K562 (cell line): ENCODE data around the gene DNAAF3. TPM values are rescaled to one million over a fixed set of nuclear protein-coding genes. Genes with fewer than 3 reads are reported as not detected.

Experiments
- microRNA-seq: library from miRNA; unstranded; fragments of <30 nt; microRNA quantifications from one replicate; pipeline ENCODE4, GENCODE V29; 2018; ENCODE audit warnings: borderline microRNAs expressed
- polyA plus RNA-seq, 8 experiments: library from polyadenylated mRNA; depleted of rRNA in 4 of 8; stranded (reverse) in 5 of 8; unstranded in 3 of 8; fragments of >200 nt; fragmentation: Nextera tagmentation in 2 of 8; fragmentation: Illumina TruSeq in 1 of 8; extraction: Ambion mirVana in 2 of 8; extraction: Trizol in 1 of 8; gene quantifications; 2 replicates each; pipeline versions ENCODE4 v1.2.1 to v1.2.3, GENCODE V29; 2011 to 2014; ENCODE audit warnings: inconsistent platforms in 1 of 8, missing spikeins in 1 of 8
- small RNA-seq: library from RNA; depleted of rRNA; stranded (forward); fragments of <200 nt; gene quantifications from one replicate; pipeline ENCODE3, GENCODE V24; 2014
- total RNA-seq, 7 experiments: library from RNA; depleted of rRNA in 6 of 7; stranded (reverse); fragments of >200 nt in 6 of 7; fragmentation: Illumina TruSeq in 2 of 7; extraction: Trizol in 2 of 7; gene quantifications; 2 replicates each; pipeline versions ENCODE4 v1.2.1 to v1.2.3, GENCODE V29; 2011 to 2021; ENCODE audit warnings: low replicate concordance in 1 of 7

DNAAF3 gene
- total and polyA plus RNA-seq, 9 of the 15 experiments (the other 6 are each of a cell fraction or from before 2014, with no cell fraction given): 21.6 to 61.5 (median 43.0) TPM

Small RNA genes within 50 kb of the gene (microRNA-seq; reads per million reads assigned to microRNA genes)
- not detected for gene MIR7975

Small RNA genes within 50 kb of the gene (small RNA-seq; reads per million reads assigned to genes)
- gene MIR7975: not detected
- 0.15 reads per million for gene RF01210

Other genes starting within 250 kb of the DNAAF3 start
Only the 7 nearest of the 23 such genes appear.
- gene EPS8L1, start 90.7 kb downstream of the DNAAF3 start, total RNA-seq (2014; rRNA removed): 18.1 and 21.3 TPM in 2 replicates
- 6.8 and 8.0 TPM in 2 replicates for gene EPS8L1, start 90.7 kb downstream of the DNAAF3 start, total RNA-seq (2014; rRNA removed; fragmentation: Illumina TruSeq; extraction: Trizol)
- 9.6 and 11.5 TPM in 2 replicates for gene EPS8L1, start 90.7 kb downstream of the DNAAF3 start, total RNA-seq (2015; rRNA removed; fragmentation: Illumina TruSeq; extraction: Trizol)
- gene EPS8L1, start 90.7 kb downstream of the DNAAF3 start, total RNA-seq (2021): 17.3 and 18.9 TPM in 2 replicates
- 11.9 and 13.2 TPM in 2 replicates for gene EPS8L1, start 90.7 kb downstream of the DNAAF3 start, polyA plus RNA-seq (2011; rRNA removed)
- 13.5 and 14.0 TPM in 2 replicates for gene EPS8L1, start 90.7 kb downstream of the DNAAF3 start, polyA plus RNA-seq (2014; fragmentation: Illumina TruSeq; extraction: Trizol)
- under 1 TPM; 0.35 to 0.59 TPM for gene EPS8L1, start 90.7 kb downstream of the DNAAF3 start, polyA plus RNA-seq (2014; fragmentation: Nextera tagmentation; extraction: Ambion mirVana)
- 15.9 and 22.1 TPM in 2 replicates for gene EPS8L1, start 90.7 kb downstream of the DNAAF3 start, polyA plus RNA-seq (2014; rRNA removed)
- gene PPP1R12C, start 49.0 kb downstream of the DNAAF3 start, total RNA-seq (2014; rRNA removed): 93.5 and 119 TPM in 2 replicates
- 16.3 and 21.9 TPM in 2 replicates for gene PPP1R12C, start 49.0 kb downstream of the DNAAF3 start, total RNA-seq (2014; rRNA removed; fragmentation: Illumina TruSeq; extraction: Trizol)
- gene PPP1R12C, start 49.0 kb downstream of the DNAAF3 start, total RNA-seq (2015; rRNA removed; fragmentation: Illumina TruSeq; extraction: Trizol): 54.1 and 54.3 TPM in 2 replicates
- gene PPP1R12C, start 49.0 kb downstream of the DNAAF3 start, total RNA-seq (2021): 89.7 and 110 TPM in 2 replicates
- 31.6 and 39.7 TPM in 2 replicates for gene PPP1R12C, start 49.0 kb downstream of the DNAAF3 start, polyA plus RNA-seq (2011; rRNA removed)
- gene PPP1R12C, start 49.0 kb downstream of the DNAAF3 start, polyA plus RNA-seq (2014; fragmentation: Illumina TruSeq; extraction: Trizol): 33.7 and 54.3 TPM in 2 replicates
- gene PPP1R12C, start 49.0 kb downstream of the DNAAF3 start, polyA plus RNA-seq (2014; fragmentation: Nextera tagmentation; extraction: Ambion mirVana): 1 to 10 TPM; 1.8 to 2.7 TPM
- gene PPP1R12C, start 49.0 kb downstream of the DNAAF3 start, polyA plus RNA-seq (2014; rRNA removed): 125 and 136 TPM in 2 replicates
- gene TNNT1, start 17.4 kb downstream of the DNAAF3 start, total RNA-seq (2014; rRNA removed): 366 and 390 TPM in 2 replicates
- gene TNNT1, start 17.4 kb downstream of the DNAAF3 start, total RNA-seq (2014; rRNA removed; fragmentation: Illumina TruSeq; extraction: Trizol): 114 and 159 TPM in 2 replicates
- 244 and 252 TPM in 2 replicates for gene TNNT1, start 17.4 kb downstream of the DNAAF3 start, total RNA-seq (2015; rRNA removed; fragmentation: Illumina TruSeq; extraction: Trizol)
- 207 and 227 TPM in 2 replicates for gene TNNT1, start 17.4 kb downstream of the DNAAF3 start, total RNA-seq (2021)
- 177 and 189 TPM in 2 replicates for gene TNNT1, start 17.4 kb downstream of the DNAAF3 start, polyA plus RNA-seq (2011; rRNA removed)
- gene TNNT1, start 17.4 kb downstream of the DNAAF3 start, polyA plus RNA-seq (2014; fragmentation: Illumina TruSeq; extraction: Trizol): 224 and 227 TPM in 2 replicates
- 10 to 100 TPM; 31.8 to 43.6 TPM for gene TNNT1, start 17.4 kb downstream of the DNAAF3 start, polyA plus RNA-seq (2014; fragmentation: Nextera tagmentation; extraction: Ambion mirVana)
- gene TNNT1, start 17.4 kb downstream of the DNAAF3 start, polyA plus RNA-seq (2014; rRNA removed): 324 and 325 TPM in 2 replicates
- 107 and 125 TPM in 2 replicates for gene TNNI3, start 8.9 kb downstream of the DNAAF3 start, total RNA-seq (2014; rRNA removed)
- 22.0 and 26.5 TPM in 2 replicates for gene TNNI3, start 8.9 kb downstream of the DNAAF3 start, total RNA-seq (2014; rRNA removed; fragmentation: Illumina TruSeq; extraction: Trizol)
- gene TNNI3, start 8.9 kb downstream of the DNAAF3 start, total RNA-seq (2015; rRNA removed; fragmentation: Illumina TruSeq; extraction: Trizol): 74.2 and 76.5 TPM in 2 replicates
- 53.7 and 63.3 TPM in 2 replicates for gene TNNI3, start 8.9 kb downstream of the DNAAF3 start, total RNA-seq (2021)
- 28.1 and 33.8 TPM in 2 replicates for gene TNNI3, start 8.9 kb downstream of the DNAAF3 start, polyA plus RNA-seq (2011; rRNA removed)
- 42.0 and 55.7 TPM in 2 replicates for gene TNNI3, start 8.9 kb downstream of the DNAAF3 start, polyA plus RNA-seq (2014; fragmentation: Illumina TruSeq; extraction: Trizol)
- 10 to 100 TPM in 1 of 2 experiments, 1 to 10 TPM in 1; 4.7 to 17.2 TPM for gene TNNI3, start 8.9 kb downstream of the DNAAF3 start, polyA plus RNA-seq (2014; fragmentation: Nextera tagmentation; extraction: Ambion mirVana)
- 143 and 158 TPM in 2 replicates for gene TNNI3, start 8.9 kb downstream of the DNAAF3 start, polyA plus RNA-seq (2014; rRNA removed)
- 9.9 and 15.7 TPM in 2 replicates for gene SYT5, start 13.7 kb upstream of the DNAAF3 start, total RNA-seq (2014; rRNA removed)
- gene SYT5, start 13.7 kb upstream of the DNAAF3 start, total RNA-seq (2014; rRNA removed; fragmentation: Illumina TruSeq; extraction: Trizol): 8.8 and 9.8 TPM in 2 replicates
- 6.6 and 7.2 TPM in 2 replicates for gene SYT5, start 13.7 kb upstream of the DNAAF3 start, total RNA-seq (2015; rRNA removed; fragmentation: Illumina TruSeq; extraction: Trizol)
- 19.9 and 20.9 TPM in 2 replicates for gene SYT5, start 13.7 kb upstream of the DNAAF3 start, total RNA-seq (2021)
- gene SYT5, start 13.7 kb upstream of the DNAAF3 start, polyA plus RNA-seq (2011; rRNA removed): 3.9 and 5.0 TPM in 2 replicates
- 18.0 and 19.4 TPM in 2 replicates for gene SYT5, start 13.7 kb upstream of the DNAAF3 start, polyA plus RNA-seq (2014; fragmentation: Illumina TruSeq; extraction: Trizol)
- 1 to 10 TPM; 1.3 to 2.1 TPM for gene SYT5, start 13.7 kb upstream of the DNAAF3 start, polyA plus RNA-seq (2014; fragmentation: Nextera tagmentation; extraction: Ambion mirVana)
- gene SYT5, start 13.7 kb upstream of the DNAAF3 start, polyA plus RNA-seq (2014; rRNA removed): 14.2 and 15.2 TPM in 2 replicates
- 24.0 and 36.5 TPM in 2 replicates for gene PTPRH, start 42.9 kb upstream of the DNAAF3 start, total RNA-seq (2014; rRNA removed)
- 14.7 and 17.6 TPM in 2 replicates for gene PTPRH, start 42.9 kb upstream of the DNAAF3 start, total RNA-seq (2014; rRNA removed; fragmentation: Illumina TruSeq; extraction: Trizol)
- gene PTPRH, start 42.9 kb upstream of the DNAAF3 start, total RNA-seq (2015; rRNA removed; fragmentation: Illumina TruSeq; extraction: Trizol): 18.6 and 19.0 TPM in 2 replicates
- gene PTPRH, start 42.9 kb upstream of the DNAAF3 start, total RNA-seq (2021): 25.5 and 26.4 TPM in 2 replicates
- 33.6 and 34.3 TPM in 2 replicates for gene PTPRH, start 42.9 kb upstream of the DNAAF3 start, polyA plus RNA-seq (2011; rRNA removed)
- 31.2 and 33.2 TPM in 2 replicates for gene PTPRH, start 42.9 kb upstream of the DNAAF3 start, polyA plus RNA-seq (2014; fragmentation: Illumina TruSeq; extraction: Trizol)
- gene PTPRH, start 42.9 kb upstream of the DNAAF3 start, polyA plus RNA-seq (2014; fragmentation: Nextera tagmentation; extraction: Ambion mirVana): 1 to 10 TPM in 1 of 2 experiments, under 1 TPM in 1; 0.87 to 2.9 TPM
- gene PTPRH, start 42.9 kb upstream of the DNAAF3 start, polyA plus RNA-seq (2014; rRNA removed): 22.7 and 22.8 TPM in 2 replicates
- 3.9 and 4.6 TPM in 2 replicates for gene TMEM86B, start 62.1 kb upstream of the DNAAF3 start, total RNA-seq (2014; rRNA removed)
- gene TMEM86B, start 62.1 kb upstream of the DNAAF3 start, total RNA-seq (2014; rRNA removed; fragmentation: Illumina TruSeq; extraction: Trizol): 0.19 and 0.55 TPM in 2 replicates
- 2.1 TPM in 2 replicates for gene TMEM86B, start 62.1 kb upstream of the DNAAF3 start, total RNA-seq (2015; rRNA removed; fragmentation: Illumina TruSeq; extraction: Trizol)
- 5.7 and 6.3 TPM in 2 replicates for gene TMEM86B, start 62.1 kb upstream of the DNAAF3 start, total RNA-seq (2021)
- gene TMEM86B, start 62.1 kb upstream of the DNAAF3 start, polyA plus RNA-seq (2011; rRNA removed): 1.3 and 3.2 TPM in 2 replicates
- gene TMEM86B, start 62.1 kb upstream of the DNAAF3 start, polyA plus RNA-seq (2014; fragmentation: Illumina TruSeq; extraction: Trizol): 2.2 and 5.1 TPM in 2 replicates
- gene TMEM86B, start 62.1 kb upstream of the DNAAF3 start, polyA plus RNA-seq (2014; fragmentation: Nextera tagmentation; extraction: Ambion mirVana): under 1 TPM; 0.28 to 0.41 TPM
- gene TMEM86B, start 62.1 kb upstream of the DNAAF3 start, polyA plus RNA-seq (2014; rRNA removed): 6.2 and 7.9 TPM in 2 replicates